HepG2 (cell line): ENCODE measurements around the gene SUCLA2. TPM values are rescaled to one million over a fixed set of nuclear protein-coding genes. Genes with fewer than 3 reads are reported as not detected.

Experiments used
- ADNP ChIP-seq: sonication (generic); formaldehyde crosslinking; IDR thresholded peaks from 2 replicates; pipeline ENCODE4 v1.4.0; 2020; ENCODE audit warnings: missing genetic modification reagents
- ATF7 ChIP-seq, 2 experiments: fragments of 450-650 bp in 1 of 2; sonication (generic) in 1 of 2; formaldehyde crosslinking in 1 of 2; IDR thresholded peaks; 2 replicates each; pipeline versions ENCODE4 v1.4.0 to v1.6.1; 2016 to 2020; ENCODE audit warnings: antibody characterized with exemption in 1 of 2, mild to moderate bottlenecking in 1 of 2, missing genetic modification reagents in 1 of 2
- GTF2F1 ChIP-seq: fragments of 150-350 bp; IDR thresholded peaks from 2 replicates; pipeline ENCODE4 v1.6.1; 2014; ENCODE audit warnings: low read length
- HOXA7 ChIP-seq: sonication (generic); formaldehyde crosslinking; IDR thresholded peaks from 2 replicates; pipeline ENCODE4 v1.8.1; 2022; ENCODE audit warnings: mild to moderate bottlenecking, missing genetic modification reagents, moderate library complexity
- MXD4 ChIP-seq: IDR thresholded peaks from 2 replicates; pipeline ENCODE4 v1.6.1; 2016; ENCODE audit warnings: mild to moderate bottlenecking, missing biosample characterization, missing genetic modification reagents
- NFE2L1 ChIP-seq: sonication (generic); formaldehyde crosslinking; IDR thresholded peaks from 2 replicates; pipeline ENCODE4 v1.4.0; 2020; ENCODE audit warnings: missing genetic modification reagents, mild to moderate bottlenecking, borderline replicate concordance
- SNAI1 ChIP-seq: sonication (generic); formaldehyde crosslinking; IDR thresholded peaks from 2 replicates; pipeline ENCODE4 v1.5.0; 2020; ENCODE audit warnings: mild to moderate bottlenecking, missing genetic modification reagents, borderline replicate concordance
- SRSF9 ChIP-seq: fragments of 200-400 bp; formaldehyde crosslinking; IDR thresholded peaks from 2 replicates; pipeline ENCODE4 v1.6.1; 2018; ENCODE audit warnings: borderline replicate concordance, mild to moderate bottlenecking, low read depth, low read length; ENCODE audit not compliant: insufficient read depth, poor library complexity, severe bottlenecking
- ZFP36L2 ChIP-seq: sonication (generic); formaldehyde crosslinking; IDR thresholded peaks from 2 replicates; pipeline ENCODE4 v1.4.0; 2020; ENCODE audit warnings: missing genetic modification reagents
- ZNF24 ChIP-seq: fragments of 450-650 bp; IDR thresholded peaks from 2 replicates; pipeline ENCODE4 v1.6.1; 2017; ENCODE audit warnings: antibody characterized with exemption, mild to moderate bottlenecking
- ZNF251 ChIP-seq: sonication (generic); formaldehyde crosslinking; IDR thresholded peaks from 2 replicates; pipeline ENCODE4 v1.9.0; 2021; ENCODE audit warnings: mild to moderate bottlenecking, missing genetic modification reagents
- ZNF264 ChIP-seq: sonication (generic); formaldehyde crosslinking; IDR thresholded peaks from 2 replicates; pipeline ENCODE4 v1.4.0; 2020; ENCODE audit warnings: missing genetic modification reagents
- ZNF274 ChIP-seq: sonication (generic); formaldehyde crosslinking; IDR thresholded peaks from 2 replicates; pipeline ENCODE4 v1.5.1; 2020; ENCODE audit warnings: mild to moderate bottlenecking, missing genetic modification reagents
- ZNF468 ChIP-seq: sonication (generic); formaldehyde crosslinking; IDR thresholded peaks from 2 replicates; pipeline ENCODE4 v1.8.0; 2022; ENCODE audit warnings: mild to moderate bottlenecking, moderate library complexity, missing genetic modification reagents
- polyA plus RNA-seq, 8 experiments: library from polyadenylated mRNA; depleted of rRNA in 3 of 8; stranded (reverse) in 7 of 8; unstranded in 1 of 8; fragments of >200 nt; fragmentation: Illumina TruSeq in 4 of 8; extraction: Trizol in 4 of 8; gene quantifications; 2 replicates each; pipeline versions ENCODE4 v1.2.1 to v1.2.3, GENCODE V29; 2011 to 2016; ENCODE audit warnings: low read depth in 4 of 8, missing spikeins in 1 of 8, mixed read lengths in 1 of 8; ENCODE audit not compliant: insufficient read depth in 1 of 8
- total RNA-seq, 5 experiments: library from RNA; depleted of rRNA; stranded (reverse); fragments of >200 nt; fragmentation: Illumina TruSeq; extraction: Trizol; gene quantifications; 2 replicates each; pipeline ENCODE4 v1.2.3, GENCODE V29; 2016; ENCODE audit warnings: low read depth in 1 of 5
- TF ChIP-seq, protein P1 (sequence below): sonication (generic); formaldehyde crosslinking; IDR thresholded peaks from 2 replicates; pipeline ENCODE4 v1.8.1; 2022; ENCODE audit warnings: mild to moderate bottlenecking, missing genetic modification reagents
- TF ChIP-seq, protein P2 (sequence below): sonication (generic); formaldehyde crosslinking; conservative IDR thresholded peaks from 2 replicates; pipeline ENCODE4 v1.4.0; 2020; ENCODE audit warnings: missing genetic modification reagents
- TF ChIP-seq, protein P3 (sequence below): sonication (generic); formaldehyde crosslinking; IDR thresholded peaks from 2 replicates; pipeline ENCODE4 v1.8.0; 2022; ENCODE audit warnings: mild to moderate bottlenecking, missing genetic modification reagents, moderate library complexity
- TF ChIP-seq, protein P4 (sequence below): sonication (generic); formaldehyde crosslinking; IDR thresholded peaks from 2 replicates; pipeline ENCODE4 v1.4.0; 2020; ENCODE audit warnings: mild to moderate bottlenecking, low read depth, missing genetic modification reagents
- TF ChIP-seq, protein P5 (sequence below): sonication (generic); formaldehyde crosslinking; IDR thresholded peaks from 2 replicates; pipeline ENCODE4 v1.4.0; 2020; ENCODE audit warnings: mild to moderate bottlenecking, missing genetic modification reagents

Gene SUCLA2
- total and polyA plus RNA-seq, 2 of the 13 experiments (the other 11 are each of a cell fraction or from before 2014, with no cell fraction given): 28.4 to 77.1 TPM

DNA sequence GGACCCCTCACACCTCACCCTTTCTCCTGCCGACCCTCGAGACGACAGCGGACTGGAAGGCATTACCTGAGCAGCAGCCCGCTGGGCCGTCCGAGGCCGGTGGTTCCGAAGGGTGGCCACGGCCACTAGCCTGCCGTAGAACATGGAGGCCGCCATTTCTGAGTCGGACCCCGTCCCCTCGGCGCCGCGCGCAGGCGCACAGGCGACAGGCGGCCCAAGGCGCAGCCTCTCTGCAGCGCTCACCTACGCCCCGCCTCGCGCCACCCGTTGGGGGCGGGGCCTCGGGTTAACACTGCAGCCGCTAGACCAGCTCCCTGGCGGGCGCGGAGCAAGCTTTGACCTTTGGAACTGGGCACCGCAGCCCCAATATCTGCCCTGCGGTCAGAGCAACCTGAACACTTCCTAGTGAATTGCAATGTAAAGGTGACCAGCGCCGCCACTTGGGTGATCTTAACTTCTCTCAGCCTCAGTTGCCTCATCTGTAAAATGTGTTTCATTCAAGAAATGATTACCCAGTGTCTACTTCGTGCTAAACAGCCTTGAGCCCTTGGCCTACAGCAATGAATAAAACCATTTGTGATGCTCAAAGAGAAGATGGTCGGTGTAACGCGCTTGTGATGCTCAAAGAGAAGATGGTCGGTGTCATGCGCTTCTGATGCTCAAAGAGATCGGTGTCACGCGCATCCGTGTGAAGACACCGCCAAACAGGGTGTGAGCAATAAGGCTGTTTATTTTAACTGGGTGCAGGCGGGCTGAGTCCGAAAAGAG lies at the start of gene SUCLA2 (continued):
- TF ChIP-seq, protein P1, sequence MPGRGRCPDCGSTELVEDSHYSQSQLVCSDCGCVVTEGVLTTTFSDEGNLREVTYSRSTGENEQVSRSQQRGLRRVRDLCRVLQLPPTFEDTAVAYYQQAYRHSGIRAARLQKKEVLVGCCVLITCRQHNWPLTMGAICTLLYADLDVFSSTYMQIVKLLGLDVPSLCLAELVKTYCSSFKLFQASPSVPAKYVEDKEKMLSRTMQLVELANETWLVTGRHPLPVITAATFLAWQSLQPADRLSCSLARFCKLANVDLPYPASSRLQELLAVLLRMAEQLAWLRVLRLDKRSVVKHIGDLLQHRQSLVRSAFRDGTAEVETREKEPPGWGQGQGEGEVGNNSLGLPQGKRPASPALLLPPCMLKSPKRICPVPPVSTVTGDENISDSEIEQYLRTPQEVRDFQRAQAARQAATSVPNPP (CRISPR knock-in tag): no peak
- TF ChIP-seq ADNP (CRISPR knock-in tag): no peak
- TF ChIP-seq ZNF251 (CRISPR knock-in tag): 0 out of 2 replicates have a peak, but pooled peaks have one; percentile 7
- TF ChIP-seq, protein P2, sequence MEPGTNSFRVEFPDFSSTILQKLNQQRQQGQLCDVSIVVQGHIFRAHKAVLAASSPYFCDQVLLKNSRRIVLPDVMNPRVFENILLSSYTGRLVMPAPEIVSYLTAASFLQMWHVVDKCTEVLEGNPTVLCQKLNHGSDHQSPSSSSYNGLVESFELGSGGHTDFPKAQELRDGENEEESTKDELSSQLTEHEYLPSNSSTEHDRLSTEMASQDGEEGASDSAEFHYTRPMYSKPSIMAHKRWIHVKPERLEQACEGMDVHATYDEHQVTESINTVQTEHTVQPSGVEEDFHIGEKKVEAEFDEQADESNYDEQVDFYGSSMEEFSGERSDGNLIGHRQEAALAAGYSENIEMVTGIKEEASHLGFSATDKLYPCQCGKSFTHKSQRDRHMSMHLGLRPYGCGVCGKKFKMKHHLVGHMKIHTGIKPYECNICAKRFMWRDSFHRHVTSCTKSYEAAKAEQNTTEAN: no peak
- no peak for TF ChIP-seq ZNF468
- no peak for TF ChIP-seq HOXA7 (CRISPR knock-in tag)
- peak; percentile 49; the same call in 1 of the 2 replicates for TF ChIP-seq NFE2L1 (CRISPR knock-in tag)
- 0 out of 2 replicates have a peak, but pooled peaks have one; percentile 36 for TF ChIP-seq ZNF24
- TF ChIP-seq SRSF9: no peak
- TF ChIP-seq, protein P3, sequence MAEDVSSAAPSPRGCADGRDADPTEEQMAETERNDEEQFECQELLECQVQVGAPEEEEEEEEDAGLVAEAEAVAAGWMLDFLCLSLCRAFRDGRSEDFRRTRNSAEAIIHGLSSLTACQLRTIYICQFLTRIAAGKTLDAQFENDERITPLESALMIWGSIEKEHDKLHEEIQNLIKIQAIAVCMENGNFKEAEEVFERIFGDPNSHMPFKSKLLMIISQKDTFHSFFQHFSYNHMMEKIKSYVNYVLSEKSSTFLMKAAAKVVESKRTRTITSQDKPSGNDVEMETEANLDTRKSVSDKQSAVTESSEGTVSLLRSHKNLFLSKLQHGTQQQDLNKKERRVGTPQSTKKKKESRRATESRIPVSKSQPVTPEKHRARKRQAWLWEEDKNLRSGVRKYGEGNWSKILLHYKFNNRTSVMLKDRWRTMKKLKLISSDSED: no peak
- TF ChIP-seq, protein P4, sequence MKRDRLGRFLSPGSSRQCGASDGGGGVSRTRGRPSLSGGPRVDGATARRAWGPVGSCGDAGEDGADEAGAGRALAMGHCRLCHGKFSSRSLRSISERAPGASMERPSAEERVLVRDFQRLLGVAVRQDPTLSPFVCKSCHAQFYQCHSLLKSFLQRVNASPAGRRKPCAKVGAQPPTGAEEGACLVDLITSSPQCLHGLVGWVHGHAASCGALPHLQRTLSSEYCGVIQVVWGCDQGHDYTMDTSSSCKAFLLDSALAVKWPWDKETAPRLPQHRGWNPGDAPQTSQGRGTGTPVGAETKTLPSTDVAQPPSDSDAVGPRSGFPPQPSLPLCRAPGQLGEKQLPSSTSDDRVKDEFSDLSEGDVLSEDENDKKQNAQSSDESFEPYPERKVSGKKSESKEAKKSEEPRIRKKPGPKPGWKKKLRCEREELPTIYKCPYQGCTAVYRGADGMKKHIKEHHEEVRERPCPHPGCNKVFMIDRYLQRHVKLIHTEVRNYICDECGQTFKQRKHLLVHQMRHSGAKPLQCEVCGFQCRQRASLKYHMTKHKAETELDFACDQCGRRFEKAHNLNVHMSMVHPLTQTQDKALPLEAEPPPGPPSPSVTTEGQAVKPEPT: 0 out of 2 replicates have a peak, but pooled peaks have one; percentile 75
- TF ChIP-seq GTF2F1: no peak
- TF ChIP-seq ATF7 (IDR thresholded peaks at IDR 0.05): no peak
- TF ChIP-seq ATF7 (CRISPR knock-in tag; IDR thresholded peaks at IDR 0.05): 0 out of 2 replicates have a peak, but pooled peaks have one; percentile 13
- TF ChIP-seq ZNF274 (CRISPR knock-in tag): no peak
- no peak; the same call in 1 of the 2 replicates for TF ChIP-seq MXD4 (CRISPR knock-in tag)
- TF ChIP-seq ZFP36L2 (CRISPR knock-in tag): no peak
- 0 out of 2 replicates have a peak, but pooled peaks have one; percentile 39 for TF ChIP-seq SNAI1 (CRISPR knock-in tag)
- peak; percentile 56; the same call in 1 of the 2 replicates for TF ChIP-seq ZNF264 (CRISPR knock-in tag)
- TF ChIP-seq, protein P5, sequence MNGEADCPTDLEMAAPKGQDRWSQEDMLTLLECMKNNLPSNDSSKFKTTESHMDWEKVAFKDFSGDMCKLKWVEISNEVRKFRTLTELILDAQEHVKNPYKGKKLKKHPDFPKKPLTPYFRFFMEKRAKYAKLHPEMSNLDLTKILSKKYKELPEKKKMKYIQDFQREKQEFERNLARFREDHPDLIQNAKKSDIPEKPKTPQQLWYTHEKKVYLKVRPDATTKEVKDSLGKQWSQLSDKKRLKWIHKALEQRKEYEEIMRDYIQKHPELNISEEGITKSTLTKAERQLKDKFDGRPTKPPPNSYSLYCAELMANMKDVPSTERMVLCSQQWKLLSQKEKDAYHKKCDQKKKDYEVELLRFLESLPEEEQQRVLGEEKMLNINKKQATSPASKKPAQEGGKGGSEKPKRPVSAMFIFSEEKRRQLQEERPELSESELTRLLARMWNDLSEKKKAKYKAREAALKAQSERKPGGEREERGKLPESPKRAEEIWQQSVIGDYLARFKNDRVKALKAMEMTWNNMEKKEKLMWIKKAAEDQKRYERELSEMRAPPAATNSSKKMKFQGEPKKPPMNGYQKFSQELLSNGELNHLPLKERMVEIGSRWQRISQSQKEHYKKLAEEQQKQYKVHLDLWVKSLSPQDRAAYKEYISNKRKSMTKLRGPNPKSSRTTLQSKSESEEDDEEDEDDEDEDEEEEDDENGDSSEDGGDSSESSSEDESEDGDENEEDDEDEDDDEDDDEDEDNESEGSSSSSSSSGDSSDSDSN (CRISPR knock-in tag): no peak
